ENCODE results near the gene GNG5.
"Not testable (repeated sequence)": the region's sequence is repeated elsewhere in the genome, so short reads cannot be mapped to it uniquely, and the experiment has no call there.

GNG5 gene

GRCh38 chr1:84492726-84493125 lies 13.7 kb downstream of the GNG5 start:
- H3K27ac ChIP-seq: no peak overlapping the region
- DNase-seq (ENCODE audit: low read depth, low spot score): no peak

- no peak for DNase-seq (ENCODE audit: low read depth, low spot score)
- no peak overlapping the region for H3K27ac ChIP-seq
These were observed 16.6 kb downstream of the GNG5 start for GRCh38 chr1:84489766-84490165.

GRCh38 chr1:84488107-84488506 lies 18.3 kb downstream of the GNG5 start:
- DNase-seq (ENCODE audit: low read depth, low spot score): no peak
- H3K27ac ChIP-seq: no peak overlapping the region

DNA sequence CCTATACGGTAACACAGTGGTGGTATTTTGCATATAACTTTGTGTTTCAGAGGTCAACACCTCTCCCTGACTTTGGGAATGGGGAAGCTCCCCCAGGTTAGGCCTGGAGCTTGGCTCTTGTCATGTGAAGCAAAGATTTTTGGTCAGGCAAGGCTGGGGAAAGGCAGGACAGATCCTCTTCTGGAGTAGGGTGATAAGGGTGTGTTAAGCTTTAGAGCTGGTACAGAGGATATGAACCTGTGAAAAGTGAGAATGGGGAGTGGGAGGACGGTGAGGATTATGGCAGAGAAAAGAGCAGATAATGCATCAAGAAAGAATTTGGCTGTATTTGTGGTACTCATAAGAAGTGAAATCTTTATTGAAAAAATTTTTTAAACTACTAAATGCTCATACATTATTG lies 25.1 kb downstream of the GNG5 start:
- H3K27ac ChIP-seq: no peak overlapping the region
- no peak for DNase-seq (ENCODE audit: low read depth, low spot score)

DNA sequence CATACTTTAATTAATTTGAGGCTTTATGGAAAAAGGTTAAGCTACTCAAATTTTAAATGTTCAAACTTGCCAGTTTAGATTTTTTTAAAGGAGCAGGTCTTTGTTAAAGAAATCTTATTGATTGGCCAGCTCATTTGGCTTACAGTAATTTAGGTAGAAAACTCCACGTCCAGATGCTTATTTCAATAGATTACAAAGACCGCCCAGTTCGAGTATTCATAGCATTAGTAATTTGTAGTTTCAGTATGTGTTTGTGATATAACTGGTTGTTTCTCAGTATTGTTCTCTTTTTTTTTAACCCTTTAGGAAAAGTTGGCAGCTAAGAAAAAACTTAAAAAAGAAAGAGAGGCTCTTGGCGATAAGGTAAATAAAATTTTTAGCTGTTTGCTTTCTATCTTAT lies 25.7 kb downstream of the GNG5 start:
- H3K27ac ChIP-seq: no peak overlapping the region
- no peak for DNase-seq (ENCODE audit: low read depth, low spot score)

GRCh38 chr1:84479998-84480397 lies 26.4 kb downstream of the GNG5 start:
- peak overlapping the region; percentile 74 for H3K27ac ChIP-seq
- no peak for DNase-seq (ENCODE audit: low read depth, low spot score)

GRCh38 chr1:84478876-84479868 lies 27.2 kb downstream of the GNG5 start, which contains the start of gene RPF1:
Gene RPF1, plus strand, starts transcription at chr1:84479266. Its CDS starts 16 bp downstream, at chr1:84479282.
- no peak for DNase-seq (ENCODE audit: low read depth, low spot score)
- peak within 1 kb of the TSS; percentile 74 for H3K27ac ChIP-seq

DNA sequence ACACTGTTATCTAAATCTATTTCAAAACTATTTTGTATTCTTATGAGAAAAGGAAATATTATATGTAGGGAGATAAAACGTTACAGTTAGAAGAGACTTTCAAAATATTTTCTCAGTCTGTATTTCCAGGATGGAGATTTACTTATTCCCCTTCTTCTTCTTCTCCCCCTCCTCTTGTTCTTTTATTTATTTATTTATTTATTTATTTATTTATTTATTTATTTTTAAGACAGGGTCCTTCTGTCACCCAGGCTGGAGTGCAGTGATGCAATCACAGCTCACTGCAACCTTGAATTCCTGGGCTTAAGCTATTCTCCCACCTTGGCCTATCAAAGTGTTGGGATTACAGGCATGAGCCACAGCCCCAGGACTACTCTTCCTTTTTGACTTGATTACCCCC lies 30.2 kb downstream of the GNG5 start:
- no peak overlapping the region for H3K27ac ChIP-seq
- DNase-seq (ENCODE audit: low read depth, low spot score): no peak

DNA sequence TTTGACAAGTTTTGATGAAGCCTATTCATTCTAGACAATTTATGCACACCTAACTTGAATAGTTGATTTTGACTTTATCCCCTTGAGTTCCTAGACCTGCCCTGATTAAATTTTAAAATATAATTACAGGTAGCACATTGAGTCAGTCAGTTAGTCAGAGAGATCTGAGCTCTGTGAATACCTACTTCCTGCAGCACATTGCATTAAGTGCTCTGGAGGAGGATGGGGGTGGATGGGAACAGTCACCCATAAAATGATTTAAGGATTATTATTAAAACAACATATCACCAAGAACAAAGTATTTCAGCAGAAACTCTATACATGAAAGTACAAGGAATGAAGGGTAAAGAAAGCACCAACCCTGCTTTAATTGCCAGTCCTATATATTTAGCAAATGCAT lies 39.1 kb downstream of the GNG5 start:
- no peak for DNase-seq (ENCODE audit: low read depth, low spot score)
- H3K27ac ChIP-seq: no peak overlapping the region

GRCh38 chr1:84462118-84462517 lies 44.3 kb downstream of the GNG5 start:
- no peak overlapping the region for H3K27ac ChIP-seq
- no peak for DNase-seq (ENCODE audit: low read depth, low spot score)

- DNase-seq (ENCODE audit: low read depth, low spot score): no peak
These were observed 53.9 kb downstream of the GNG5 start for GRCh38 chr1:84452436-84452835.

DNA sequence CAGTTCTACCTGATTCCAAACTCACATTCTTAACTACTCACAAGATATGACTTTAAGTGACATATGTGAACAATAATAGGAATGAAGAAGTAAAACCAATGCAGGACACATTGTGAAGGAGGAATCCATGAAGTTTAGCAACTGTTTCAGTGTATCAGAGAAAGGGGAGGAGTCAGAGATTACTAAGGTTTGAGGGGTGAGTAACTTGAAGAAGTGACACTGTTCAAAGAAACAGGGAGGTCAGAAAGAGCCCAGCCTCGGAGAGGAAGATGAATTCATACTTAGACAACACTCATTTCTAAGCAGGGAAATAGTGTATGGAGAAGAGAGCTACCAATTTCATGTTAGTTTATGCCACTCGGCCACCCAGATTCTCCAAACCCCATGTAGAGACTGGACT lies 55.5 kb downstream of the GNG5 start:
- no peak overlapping the region for H3K27ac ChIP-seq
- DNase-seq (ENCODE audit: low read depth, low spot score): no peak

More at GRCh38 chr1:84452436-84452835, 53.9 kb downstream of the GNG5 start:
- no peak overlapping the region for H3K27ac ChIP-seq

GRCh38 chr1:84448704-84449103 lies 57.7 kb downstream of the GNG5 start:
- not testable (repeated sequence) for H3K27ac ChIP-seq; DNase-seq (ENCODE audit: low read depth, low spot score)
